Suprapubic skin (tissue), 3 donors: ENCODE data around the gene NACC2.

Source experiments
- EP300 ChIP-seq: sonication (generic); formaldehyde crosslinking; IDR thresholded peaks from one replicate; pipeline ENCODE4 v1.6.1; 2017; ENCODE audit warnings: antibody characterized with exemption
- POLR2A ChIP-seq, 2 donors: fragments of 450-650 bp; IDR thresholded peaks; one replicate each; pipeline ENCODE4 v1.6.1; 2017; ENCODE audit warnings: antibody characterized with exemption in 2 of 2, mild to moderate bottlenecking in 2 of 2, moderate library complexity in 2 of 2
- TF ChIP-seq, protein P1 (sequence below), 2 donors: fragments of 200-600 bp in 1 of 2; fragments of 450-650 bp in 1 of 2; sonication (generic) in 1 of 2; IDR thresholded peaks; one replicate each; pipeline ENCODE4 v1.5.1; 2016 to 2019; ENCODE audit warnings: antibody characterized with exemption in 2 of 2, mild to moderate bottlenecking in 1 of 2, moderate library complexity in 1 of 2

- TF ChIP-seq, protein P1, sequence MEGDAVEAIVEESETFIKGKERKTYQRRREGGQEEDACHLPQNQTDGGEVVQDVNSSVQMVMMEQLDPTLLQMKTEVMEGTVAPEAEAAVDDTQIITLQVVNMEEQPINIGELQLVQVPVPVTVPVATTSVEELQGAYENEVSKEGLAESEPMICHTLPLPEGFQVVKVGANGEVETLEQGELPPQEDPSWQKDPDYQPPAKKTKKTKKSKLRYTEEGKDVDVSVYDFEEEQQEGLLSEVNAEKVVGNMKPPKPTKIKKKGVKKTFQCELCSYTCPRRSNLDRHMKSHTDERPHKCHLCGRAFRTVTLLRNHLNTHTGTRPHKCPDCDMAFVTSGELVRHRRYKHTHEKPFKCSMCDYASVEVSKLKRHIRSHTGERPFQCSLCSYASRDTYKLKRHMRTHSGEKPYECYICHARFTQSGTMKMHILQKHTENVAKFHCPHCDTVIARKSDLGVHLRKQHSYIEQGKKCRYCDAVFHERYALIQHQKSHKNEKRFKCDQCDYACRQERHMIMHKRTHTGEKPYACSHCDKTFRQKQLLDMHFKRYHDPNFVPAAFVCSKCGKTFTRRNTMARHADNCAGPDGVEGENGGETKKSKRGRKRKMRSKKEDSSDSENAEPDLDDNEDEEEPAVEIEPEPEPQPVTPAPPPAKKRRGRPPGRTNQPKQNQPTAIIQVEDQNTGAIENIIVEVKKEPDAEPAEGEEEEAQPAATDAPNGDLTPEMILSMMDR (IDR thresholded peaks at IDR 0.05): no peak
- TF ChIP-seq POLR2A (IDR thresholded peaks at IDR 0.05) (no peak), EP300 (no peak)
Measured at GRCh38 chr9:135963338-135963737, 131.8 kb downstream of the NACC2 start.
